Keratinocyte (primary cell): ENCODE data around the gene NECTIN2. TPM values are rescaled to one million over a fixed set of nuclear protein-coding genes. Genes with fewer than 3 reads are reported as not detected.

Experiments used
- DNase-seq: peaks from one replicate; pipeline ENCODE4 v3.0.0-alpha.2; 2011; ENCODE audit warnings: low read depth, missing footprints, low spot score
- FAIRE-seq: peaks from 2 replicates; lab custom pipeline; 2011; peaks lifted over from hg19 to GRCh38; lab: Jason Lieb, UNC
- H2AFZ ChIP-seq: 2 replicates; pipeline ENCODE4 v1.6.0; 2012; ENCODE audit warnings: low read length, control low read depth, inconsistent platforms; ENCODE audit not compliant: control insufficient read depth
- H3K27ac ChIP-seq: 2 replicates; pipeline ENCODE4 v1.5.1; 2011; ENCODE audit warnings: low read length; ENCODE audit not compliant: control insufficient read depth, insufficient read depth
- H3K27me3 ChIP-seq: 3 replicates; pipeline ENCODE4 v1.6.0; 2011; ENCODE audit warnings: low read length; ENCODE audit not compliant: control insufficient read depth, insufficient read depth; ENCODE audit errors: extremely low read depth
- H3K36me3 ChIP-seq, 2 experiments: 2 replicates in 1 of 2; 3 replicates in 1 of 2; pipeline ENCODE4 v1.5.1; 2011; ENCODE audit warnings: low read length in 2 of 2, mild to moderate bottlenecking in 1 of 2; ENCODE audit not compliant: control insufficient read depth in 2 of 2, insufficient read depth in 2 of 2; ENCODE audit errors: extremely low read depth in 1 of 2
- H3K4me1 ChIP-seq: 3 replicates; pipeline ENCODE4 v1.5.1; 2011; ENCODE audit warnings: low read length; ENCODE audit not compliant: control insufficient read depth, insufficient read depth; ENCODE audit errors: extremely low read depth
- H3K4me2 ChIP-seq: 3 replicates; pipeline ENCODE4 v1.6.0; 2011; ENCODE audit warnings: low read depth, low read length; ENCODE audit not compliant: control insufficient read depth, insufficient read depth; ENCODE audit errors: extremely low read depth
- H3K4me3 ChIP-seq, 3 experiments: fragments of 200-600 bp in 1 of 3; sonication (generic) in 1 of 3; 2 replicates in 2 of 3; 3 replicates in 1 of 3; pipeline ENCODE4 v1.5.1; 2011 to 2016; ENCODE audit warnings: low read length in 3 of 3, mild to moderate bottlenecking in 3 of 3, control low read depth in 2 of 3, inconsistent platforms in 1 of 3, low read depth in 1 of 3, mixed read lengths in 1 of 3, mixed run types in 1 of 3, moderate library complexity in 1 of 3; ENCODE audit not compliant: control insufficient read depth in 2 of 3, insufficient read depth in 2 of 3; ENCODE audit errors: extremely low read depth in 1 of 3
- H3K79me2 ChIP-seq: 2 replicates; pipeline ENCODE4 v1.6.0; 2012; ENCODE audit warnings: low read length; ENCODE audit not compliant: control insufficient read depth, insufficient read depth
- H3K9ac ChIP-seq: 3 replicates; pipeline ENCODE4 v1.6.0; 2011; ENCODE audit warnings: low read length; ENCODE audit not compliant: control insufficient read depth, insufficient read depth; ENCODE audit errors: extremely low read depth
- H3K9me1 ChIP-seq: 3 replicates; pipeline ENCODE4 v1.6.0; 2011; ENCODE audit warnings: low read length; ENCODE audit not compliant: control insufficient read depth, insufficient read depth; ENCODE audit errors: extremely low read depth
- H3K9me3 ChIP-seq: 2 replicates; pipeline ENCODE4 v1.5.1; 2012; ENCODE audit warnings: low read depth, low read length; ENCODE audit not compliant: control insufficient read depth
- H4K20me1 ChIP-seq: 3 replicates; pipeline ENCODE4 v1.6.0; 2011; ENCODE audit warnings: low read length; ENCODE audit not compliant: control insufficient read depth, insufficient read depth; ENCODE audit errors: extremely low read depth
- EZH2 ChIP-seq: IDR thresholded peaks from one replicate; pipeline ENCODE4 v1.6.1; 2012; ENCODE audit warnings: inconsistent platforms, mild to moderate bottlenecking, low read length, moderate library complexity
- dilution Hi-C: fragments of 300-500 bp; cut with MboI; formaldehyde crosslinking; loops from one replicate; pipeline ENCODE4 v1.7.0; 2020; ENCODE audit warnings: low sequenced_read_pairs; ENCODE audit not compliant: extremely low pct_ligation_motif_present
- polyA plus RNA-seq, 5 experiments: library from polyadenylated mRNA; depleted of rRNA in 3 of 5; stranded (reverse) in 3 of 5; stranded (forward) in 1 of 5; unstranded in 1 of 5; fragments of >200 nt; gene quantifications; 1 replicate in 1 of 5; 2 replicates in 3 of 5; 3 replicates in 1 of 5; pipeline versions ENCODE4 v1.2.1 to v1.2.3, GENCODE V29; 2011 to 2012; ENCODE audit warnings: missing spikeins in 2 of 5, low read depth in 1 of 5, low replicate concordance in 1 of 5
- TF ChIP-seq, protein P1 (sequence below), 3 experiments: IDR thresholded peaks in 1 of 3; conservative IDR thresholded peaks in 1 of 3; optimal IDR thresholded peaks in 1 of 3; 2 replicates in 2 of 3; 3 replicates in 1 of 3; pipeline versions ENCODE3 to v1.5.1; 2011; ENCODE audit warnings: low read length in 3 of 3, mild to moderate bottlenecking in 3 of 3, moderate library complexity in 2 of 3, control low read depth in 1 of 3, inconsistent platforms in 1 of 3; ENCODE audit not compliant: insufficient read depth in 2 of 3; ENCODE audit errors: extremely low read depth in 1 of 3

The NECTIN2 gene
- polyA plus RNA-seq, 1 donor (not counting 4 experiments of a cell fraction or from before 2014, with no cell fraction given) = 26.8 TPM

DNA sequence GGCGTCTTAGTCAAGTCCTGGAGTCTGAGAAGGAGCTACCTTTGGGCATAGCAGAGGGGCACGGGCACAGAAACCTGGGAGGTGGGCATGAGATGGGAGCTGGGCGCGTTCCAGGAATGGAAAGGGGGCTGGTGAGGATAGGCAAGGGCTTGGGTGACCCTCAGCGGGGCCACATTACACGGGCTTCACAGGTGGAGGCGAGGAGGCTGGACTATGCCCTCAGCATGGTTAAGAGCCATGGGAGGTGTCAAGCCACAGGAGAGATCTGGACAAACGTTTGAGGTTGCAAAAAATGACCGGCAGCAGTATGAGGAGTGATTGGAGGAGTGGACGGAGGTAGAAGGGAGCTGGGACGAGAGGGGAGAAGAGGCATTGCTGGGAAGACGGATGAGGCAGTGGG is 21.5 kb downstream of the NECTIN2 start:
- Histone ChIP-seq H4K20me1 (no peaks in the 10 kb centered on the region), H3K36me3 (peaks cover 5 to 17% of the 10 kb centered on the region in 2 experiments), H3K9me1 (no peaks in the 10 kb centered on the region), H3K4me1 (no peaks in the 10 kb centered on the region), H3K9ac (no peak overlapping the region), H3K27ac (no peak overlapping the region), H3K4me3 (no peak overlapping the region), H3K4me2 (no peak overlapping the region), H3K9me3 (no peaks in the 10 kb centered on the region), H3K79me2 (no peaks in the 10 kb centered on the region), H2AFZ (no peak overlapping the region), H3K27me3 (no peaks in the 10 kb centered on the region)
- FAIRE-seq (no peak), DNase-seq (no peak)
- dilution Hi-C loops = no loop called here
- TF ChIP-seq EZH2 = no peak
- TF ChIP-seq, protein P1, sequence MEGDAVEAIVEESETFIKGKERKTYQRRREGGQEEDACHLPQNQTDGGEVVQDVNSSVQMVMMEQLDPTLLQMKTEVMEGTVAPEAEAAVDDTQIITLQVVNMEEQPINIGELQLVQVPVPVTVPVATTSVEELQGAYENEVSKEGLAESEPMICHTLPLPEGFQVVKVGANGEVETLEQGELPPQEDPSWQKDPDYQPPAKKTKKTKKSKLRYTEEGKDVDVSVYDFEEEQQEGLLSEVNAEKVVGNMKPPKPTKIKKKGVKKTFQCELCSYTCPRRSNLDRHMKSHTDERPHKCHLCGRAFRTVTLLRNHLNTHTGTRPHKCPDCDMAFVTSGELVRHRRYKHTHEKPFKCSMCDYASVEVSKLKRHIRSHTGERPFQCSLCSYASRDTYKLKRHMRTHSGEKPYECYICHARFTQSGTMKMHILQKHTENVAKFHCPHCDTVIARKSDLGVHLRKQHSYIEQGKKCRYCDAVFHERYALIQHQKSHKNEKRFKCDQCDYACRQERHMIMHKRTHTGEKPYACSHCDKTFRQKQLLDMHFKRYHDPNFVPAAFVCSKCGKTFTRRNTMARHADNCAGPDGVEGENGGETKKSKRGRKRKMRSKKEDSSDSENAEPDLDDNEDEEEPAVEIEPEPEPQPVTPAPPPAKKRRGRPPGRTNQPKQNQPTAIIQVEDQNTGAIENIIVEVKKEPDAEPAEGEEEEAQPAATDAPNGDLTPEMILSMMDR (optimal IDR thresholded peaks at IDR 0.05 in 1 of 3, IDR thresholded peaks at IDR 0.05 in 1 of 3, conservative IDR thresholded peaks at IDR 0.05 in 1 of 3; ENCODE audit: extremely low read depth in 1 of 3, insufficient read depth in 2 of 3, low read length in 3 of 3) = no peak

DNA sequence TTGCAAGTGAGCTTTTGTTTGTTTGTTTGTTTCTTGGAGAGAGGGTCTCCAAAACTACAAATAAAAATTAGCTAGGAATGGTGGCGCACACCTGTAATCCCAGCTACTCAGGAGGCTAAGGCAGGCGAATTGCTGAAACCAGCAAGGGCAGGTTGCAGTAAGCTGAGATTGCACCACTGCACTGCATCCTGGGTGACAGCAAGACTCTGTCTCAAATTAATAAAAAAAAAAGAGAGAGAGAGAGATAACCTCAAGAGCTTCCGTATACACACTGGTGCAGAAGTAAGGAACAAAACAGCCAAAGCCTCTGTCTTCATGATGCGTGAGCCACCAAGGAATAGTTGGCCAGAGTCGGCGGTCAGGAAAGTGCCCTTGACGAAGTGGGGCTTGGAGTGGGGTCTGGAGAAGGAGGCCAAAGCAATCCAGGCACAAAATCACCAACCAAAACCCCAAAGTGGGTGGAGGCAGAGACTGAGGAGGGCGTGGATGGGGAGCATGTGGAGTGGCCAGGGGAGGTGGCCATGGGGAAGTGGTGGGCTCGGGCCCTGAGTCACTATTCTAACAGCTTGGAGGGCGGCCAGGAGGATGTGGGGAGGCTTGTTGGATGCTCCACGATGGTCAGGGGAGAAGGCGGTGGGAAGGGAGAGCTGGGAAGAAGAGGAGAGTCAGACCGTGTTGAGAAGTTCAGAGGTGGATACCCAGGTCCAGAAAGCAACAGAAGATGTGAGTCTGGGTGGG is 23.8 kb downstream of the NECTIN2 start:
- no peak overlapping the region for H3K9ac ChIP-seq
- H3K4me3 ChIP-seq = no peak overlapping the region
- DNase-seq (no peak), FAIRE-seq (no peak)
- H3K36me3 ChIP-seq = peaks cover 15 to 28% of the 10 kb centered on the region in 2 experiments
- H3K4me1 ChIP-seq = no peaks in the 10 kb centered on the region
- H3K79me2 ChIP-seq = no peaks in the 10 kb centered on the region
- H2AFZ ChIP-seq = no peak overlapping the region
- H3K9me1 ChIP-seq = no peaks in the 10 kb centered on the region
- dilution Hi-C loops = no loop called here
- no peaks in the 10 kb centered on the region for H4K20me1 ChIP-seq
- no peaks in the 10 kb centered on the region for H3K27me3 ChIP-seq
- no peak overlapping the region for H3K4me2 ChIP-seq
- H3K9me3 ChIP-seq = no peaks in the 10 kb centered on the region
- H3K27ac ChIP-seq = no peak overlapping the region
- TF ChIP-seq EZH2 = no peak
- TF ChIP-seq, protein P1 (optimal IDR thresholded peaks at IDR 0.05 in 1 of 3, IDR thresholded peaks at IDR 0.05 in 1 of 3, conservative IDR thresholded peaks at IDR 0.05 in 1 of 3; ENCODE audit: extremely low read depth in 1 of 3, insufficient read depth in 2 of 3, low read length in 3 of 3) = no peak
